NCI-H446 treated with DMSO at 0.1 percent for 48 hours (cell line): ENCODE results near the gene USP17L20.
"Not testable (repeated sequence)": the region's sequence is repeated elsewhere in the genome, so short reads cannot be mapped to it uniquely, and the experiment has no call there.

Experiments used
- DNase-seq: peaks from one replicate; lab custom pipeline; 2025; lab: John Stamatoyannopoulos, UW

USP17L20 gene, protein sequence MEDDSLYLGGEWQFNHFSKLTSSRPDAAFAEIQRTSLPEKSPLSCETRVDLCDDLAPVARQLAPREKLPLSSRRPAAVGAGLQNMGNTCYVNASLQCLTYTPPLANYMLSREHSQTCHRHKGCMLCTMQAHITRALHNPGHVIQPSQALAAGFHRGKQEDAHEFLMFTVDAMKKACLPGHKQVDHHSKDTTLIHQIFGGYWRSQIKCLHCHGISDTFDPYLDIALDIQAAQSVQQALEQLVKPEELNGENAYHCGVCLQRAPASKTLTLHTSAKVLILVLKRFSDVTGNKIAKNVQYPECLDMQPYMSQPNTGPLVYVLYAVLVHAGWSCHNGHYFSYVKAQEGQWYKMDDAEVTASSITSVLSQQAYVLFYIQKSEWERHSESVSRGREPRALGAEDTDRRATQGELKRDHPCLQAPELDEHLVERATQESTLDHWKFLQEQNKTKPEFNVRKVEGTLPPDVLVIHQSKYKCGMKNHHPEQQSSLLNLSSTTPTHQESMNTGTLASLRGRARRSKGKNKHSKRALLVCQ

DNA sequence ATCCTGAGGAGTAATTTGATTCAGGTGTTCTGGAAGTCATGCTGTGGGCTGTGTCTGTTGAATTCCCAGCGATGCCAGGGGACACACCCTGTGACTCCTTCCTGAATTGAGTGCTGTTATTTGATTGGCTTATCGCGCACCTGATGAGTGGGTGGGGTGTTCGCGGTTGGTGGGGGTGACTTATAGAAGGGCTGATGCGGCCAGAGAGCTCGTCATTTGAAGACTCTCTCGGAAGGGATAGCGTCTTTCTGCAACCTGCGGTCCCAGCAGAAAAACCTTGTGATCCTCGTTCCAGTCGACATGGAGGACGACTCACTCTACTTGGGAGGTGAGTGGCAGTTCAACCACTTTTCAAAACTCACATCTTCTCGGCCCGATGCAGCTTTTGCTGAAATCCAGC is at the start of gene USP17L20:
TSS of gene USP17L20 (plus strand) at position 301 of the 400 bp plus-strand sequence. CDS start at position 301, 0 bp downstream.
- DNase-seq, result not testable (repeated sequence)

DNA sequence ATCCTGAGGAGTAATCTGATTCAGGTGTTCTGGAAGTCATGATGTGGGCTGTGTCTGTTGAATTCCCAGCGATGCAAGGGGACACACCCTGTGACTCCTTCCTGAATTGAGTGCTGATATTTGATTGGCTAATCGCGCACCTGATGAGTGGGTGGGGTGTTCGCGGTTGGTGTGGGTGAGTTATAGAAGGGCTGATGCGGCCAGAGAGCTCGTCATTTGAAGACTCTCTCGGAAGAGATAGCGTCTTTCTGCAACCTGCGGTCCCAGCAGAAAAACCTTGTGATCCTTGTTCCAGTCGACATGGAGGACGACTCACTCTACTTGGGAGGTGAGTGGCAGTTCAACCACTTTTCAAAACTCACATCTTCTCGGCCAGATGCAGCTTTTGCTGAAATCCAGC is 47.6 kb upstream of the USP17L20 start, which contains the start of gene USP17L10:
TSS of gene USP17L10 (plus strand) at position 301 of the 400 bp plus-strand sequence. CDS start at position 301, 0 bp downstream.
- not testable (repeated sequence) for DNase-seq

DNA sequence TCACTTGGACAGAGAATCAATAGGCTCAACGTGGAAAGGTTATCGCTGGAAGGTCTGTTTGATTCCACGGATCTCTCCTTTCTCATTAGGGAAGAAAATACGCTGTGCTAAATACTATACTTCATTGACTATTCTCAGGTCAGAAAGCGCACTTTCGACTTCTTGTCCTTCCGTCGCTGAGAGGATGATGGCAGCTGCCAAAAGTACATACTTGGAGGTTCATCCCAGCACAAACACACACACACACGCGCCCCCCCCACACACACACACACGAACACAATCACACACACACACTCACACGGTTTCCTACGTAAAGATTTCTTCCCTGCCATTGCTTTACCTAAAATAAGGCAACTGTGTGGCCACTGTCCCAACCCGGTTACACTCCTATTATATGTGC is 43.2 kb upstream of the USP17L20 start:
- not testable (repeated sequence) for DNase-seq

DNA sequence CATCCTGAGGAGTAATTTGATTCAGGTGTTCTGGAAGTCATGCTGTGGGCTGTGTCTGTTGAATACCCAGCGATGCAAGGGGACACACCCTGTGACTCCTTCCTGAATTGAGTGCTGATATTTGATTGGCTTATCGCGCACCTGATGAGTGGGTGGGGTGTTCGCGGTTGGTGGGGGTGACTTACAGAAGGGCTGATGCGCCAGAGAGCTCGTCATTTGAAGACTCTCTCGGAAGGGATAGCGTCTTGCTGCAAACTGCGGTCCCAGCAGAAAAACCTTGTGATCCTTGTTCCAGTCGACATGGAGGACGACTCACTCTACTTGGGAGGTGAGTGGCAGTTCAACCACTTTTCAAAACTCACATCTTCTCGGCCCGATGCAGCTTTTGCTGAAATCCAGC is 42.8 kb upstream of the USP17L20 start, which contains the start of gene USP17L11:
TSS of gene USP17L11 (plus strand) at position 301 of the 400 bp plus-strand sequence. CDS start at position 301, 0 bp downstream.
- DNase-seq, result not testable (repeated sequence)

DNA sequence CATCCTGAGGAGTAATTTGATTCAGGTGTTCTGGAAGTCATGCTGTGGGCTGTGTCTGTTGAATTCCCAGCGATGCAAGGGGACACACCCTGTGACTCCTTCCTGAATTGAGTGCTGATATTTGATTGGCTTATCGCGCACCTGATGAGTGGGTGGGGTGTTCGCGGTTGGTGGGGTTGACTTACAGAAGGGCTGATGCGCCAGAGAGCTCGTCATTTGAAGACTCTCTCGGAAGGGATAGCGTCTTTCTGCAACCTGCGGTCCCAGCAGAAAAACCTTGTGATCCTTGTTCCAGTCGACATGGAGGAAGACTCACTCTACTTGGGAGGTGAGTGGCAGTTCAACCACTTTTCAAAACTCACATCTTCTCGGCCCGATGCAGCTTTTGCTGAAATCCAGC is 38.1 kb upstream of the USP17L20 start, which contains the start of gene USP17L12:
TSS of gene USP17L12 (plus strand) at position 301 of the 400 bp plus-strand sequence. CDS start at position 301, 0 bp downstream.
- DNase-seq, result not testable (repeated sequence)

DNA sequence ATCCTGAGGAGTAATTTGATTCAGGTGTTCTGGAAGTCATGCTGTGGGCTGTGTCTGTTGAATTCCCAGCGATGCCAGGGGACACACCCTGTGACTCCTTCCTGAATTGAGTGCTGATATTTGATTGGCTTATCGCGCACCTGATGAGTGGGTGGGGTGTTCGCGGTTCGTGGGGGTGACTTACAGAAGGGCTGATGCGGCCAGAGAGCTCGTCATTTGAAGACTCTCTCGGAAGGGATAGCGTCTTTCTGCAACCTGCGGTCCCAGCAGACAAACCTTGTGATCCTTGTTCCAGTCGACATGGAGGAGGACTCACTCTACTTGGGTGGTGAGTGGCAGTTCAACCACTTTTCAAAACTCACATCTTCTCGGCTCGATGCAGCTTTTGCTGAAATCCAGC is 33.3 kb upstream of the USP17L20 start, which contains the start of gene USP17L13:
TSS of gene USP17L13 (plus strand) at position 301 of the 400 bp plus-strand sequence. CDS start at position 301, 0 bp downstream.
- DNase-seq, result not testable (repeated sequence)

DNA sequence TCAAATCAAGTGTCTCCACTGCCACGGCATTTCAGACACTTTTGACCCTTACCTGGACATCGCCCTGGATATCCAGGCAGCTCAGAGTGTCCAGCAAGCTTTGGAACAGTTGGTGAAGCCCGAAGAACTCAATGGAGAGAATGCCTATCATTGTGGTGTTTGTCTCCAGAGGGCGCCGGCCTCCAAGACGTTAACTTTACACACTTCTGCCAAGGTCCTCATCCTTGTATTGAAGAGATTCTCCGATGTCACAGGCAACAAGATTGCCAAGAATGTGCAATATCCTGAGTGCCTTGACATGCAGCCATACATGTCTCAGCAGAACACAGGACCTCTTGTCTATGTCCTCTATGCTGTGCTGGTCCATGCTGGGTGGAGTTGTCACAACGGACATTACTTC is 27.7 kb upstream of the USP17L20 start:
- DNase-seq, result not testable (repeated sequence)

DNA sequence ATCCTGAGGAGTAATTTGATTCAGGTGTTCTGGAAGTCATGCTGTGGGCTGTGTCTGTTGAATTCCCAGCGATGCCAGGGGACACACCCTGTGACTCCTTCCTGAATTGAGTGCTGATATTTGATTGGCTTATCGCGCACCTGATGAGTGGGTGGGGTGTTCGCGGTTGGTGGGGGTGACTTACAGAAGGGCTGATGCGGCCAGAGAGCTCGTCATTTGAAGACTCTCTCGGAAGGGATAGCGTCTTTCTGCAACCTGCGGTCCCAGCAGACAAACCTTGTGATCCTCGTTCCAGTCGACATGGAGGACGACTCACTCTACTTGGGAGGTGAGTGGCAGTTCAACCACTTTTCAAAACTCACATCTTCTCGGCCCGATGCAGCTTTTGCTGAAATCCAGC is 23.8 kb upstream of the USP17L20 start, which contains the start of gene USP17L15:
TSS of gene USP17L15 (plus strand) at position 301 of the 400 bp plus-strand sequence. CDS start at position 301, 0 bp downstream.
- not testable (repeated sequence) for DNase-seq

DNA sequence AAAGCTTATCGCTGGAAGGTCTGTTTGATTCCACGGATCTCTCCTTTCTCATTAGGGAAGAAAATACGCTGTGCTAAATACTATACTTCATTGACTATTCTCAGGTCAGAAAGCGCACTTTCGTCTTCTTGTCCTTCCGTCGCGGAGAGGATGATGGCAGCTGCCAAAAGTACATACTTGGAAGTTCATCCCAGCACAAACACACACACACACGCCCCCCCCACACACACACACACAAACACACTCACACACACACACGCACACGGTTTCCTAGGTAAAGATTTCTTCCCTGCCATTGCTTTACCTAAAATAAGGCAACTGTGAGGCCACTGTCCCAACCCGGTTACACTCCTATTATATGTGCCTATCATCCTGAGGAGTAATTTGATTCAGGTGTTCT is 19.5 kb upstream of the USP17L20 start:
- DNase-seq, result not testable (repeated sequence)

DNA sequence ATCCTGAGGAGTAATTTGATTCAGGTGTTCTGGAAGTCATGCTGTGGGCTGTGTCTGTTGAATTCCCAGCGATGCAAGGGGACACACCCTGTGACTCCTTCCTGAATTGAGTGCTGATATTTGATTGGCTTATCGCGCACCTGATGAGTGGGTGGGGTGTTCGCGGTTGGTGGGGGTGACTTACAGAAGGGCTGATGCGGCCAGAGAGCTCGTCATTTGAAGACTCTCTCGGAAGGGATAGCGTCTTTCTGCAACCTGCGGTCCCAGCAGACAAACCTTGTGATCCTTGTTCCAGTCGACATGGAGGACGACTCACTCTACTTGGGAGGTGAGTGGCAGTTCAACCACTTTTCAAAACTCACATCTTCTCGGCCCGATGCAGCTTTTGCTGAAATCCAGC is 14.3 kb upstream of the USP17L20 start, which contains the start of gene USP17L17:
TSS of gene USP17L17 (plus strand) at position 301 of the 400 bp plus-strand sequence. CDS start at position 301, 0 bp downstream.
- DNase-seq, result not testable (repeated sequence)

DNA sequence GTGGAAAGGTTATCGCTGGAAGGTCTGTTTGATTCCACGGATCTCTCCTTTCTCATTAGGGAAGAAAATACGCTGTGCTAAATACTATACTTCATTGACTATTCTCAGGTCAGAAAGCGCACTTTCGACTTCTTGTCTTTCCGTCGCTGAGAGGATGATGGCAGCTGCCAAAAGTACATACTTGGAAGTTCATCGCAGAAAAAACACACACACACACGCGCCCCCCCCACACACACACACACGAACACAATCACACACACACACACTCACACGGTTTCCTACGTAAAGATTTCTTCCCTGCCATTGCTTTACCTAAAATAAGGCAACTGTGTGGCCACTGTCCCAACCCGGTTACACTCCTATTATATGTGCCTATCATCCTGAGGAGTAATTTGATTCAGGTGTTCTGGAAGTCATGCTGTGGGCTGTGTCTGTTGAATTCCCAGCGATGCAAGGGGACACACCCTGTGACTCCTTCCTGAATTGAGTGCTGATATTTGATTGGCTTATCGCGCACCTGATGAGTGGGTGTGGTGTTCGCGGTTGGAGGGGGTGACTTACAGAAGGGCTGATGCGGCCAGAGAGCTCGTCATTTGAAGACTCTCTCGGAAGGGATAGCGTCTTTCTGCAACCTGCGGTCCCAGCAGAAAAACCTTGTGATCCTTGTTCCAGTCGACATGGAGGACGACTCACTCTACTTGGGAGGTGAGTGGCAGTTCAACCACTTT is 9.8 kb upstream of the USP17L20 start, which contains the start of gene USP17L18:
TSS of gene USP17L18 (plus strand) at position 678 of the 728 bp plus-strand sequence. CDS start at position 678, 0 bp downstream.
- DNase-seq, result not testable (repeated sequence)

DNA sequence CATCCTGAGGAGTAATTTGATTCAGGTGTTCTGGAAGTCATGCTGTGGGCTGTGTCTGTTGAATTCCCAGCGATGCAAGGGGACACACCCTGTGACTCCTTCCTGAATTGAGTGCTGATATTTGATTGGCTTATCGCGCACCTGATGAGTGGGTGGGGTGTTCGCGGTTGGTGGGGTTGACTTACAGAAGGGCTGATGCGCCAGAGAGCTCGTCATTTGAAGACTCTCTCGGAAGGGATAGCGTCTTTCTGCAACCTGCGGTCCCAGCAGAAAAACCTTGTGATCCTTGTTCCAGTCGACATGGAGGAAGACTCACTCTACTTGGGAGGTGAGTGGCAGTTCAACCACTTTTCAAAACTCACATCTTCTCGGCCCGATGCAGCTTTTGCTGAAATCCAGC is 4.8 kb upstream of the USP17L20 start, which contains the start of gene USP17L19:
TSS of gene USP17L19 (plus strand) at position 301 of the 400 bp plus-strand sequence. CDS start at position 301, 0 bp downstream.
- not testable (repeated sequence) for DNase-seq

DNA sequence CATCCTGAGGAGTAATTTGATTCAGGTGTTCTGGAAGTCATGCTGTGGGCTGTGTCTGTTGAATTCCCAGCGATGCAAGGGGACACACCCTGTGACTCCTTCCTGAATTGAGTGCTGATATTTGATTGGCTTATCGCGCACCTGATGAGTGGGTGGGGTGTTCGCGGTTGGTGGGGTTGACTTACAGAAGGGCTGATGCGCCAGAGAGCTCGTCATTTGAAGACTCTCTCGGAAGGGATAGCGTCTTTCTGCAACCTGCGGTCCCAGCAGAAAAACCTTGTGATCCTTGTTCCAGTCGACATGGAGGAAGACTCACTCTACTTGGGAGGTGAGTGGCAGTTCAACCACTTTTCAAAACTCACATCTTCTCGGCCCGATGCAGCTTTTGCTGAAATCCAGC is 4.6 kb downstream of the USP17L20 start, which contains the start of gene USP17L21:
TSS of gene USP17L21 (plus strand) at position 301 of the 400 bp plus-strand sequence. CDS start at position 301, 0 bp downstream.
- DNase-seq, result not testable (repeated sequence)

DNA sequence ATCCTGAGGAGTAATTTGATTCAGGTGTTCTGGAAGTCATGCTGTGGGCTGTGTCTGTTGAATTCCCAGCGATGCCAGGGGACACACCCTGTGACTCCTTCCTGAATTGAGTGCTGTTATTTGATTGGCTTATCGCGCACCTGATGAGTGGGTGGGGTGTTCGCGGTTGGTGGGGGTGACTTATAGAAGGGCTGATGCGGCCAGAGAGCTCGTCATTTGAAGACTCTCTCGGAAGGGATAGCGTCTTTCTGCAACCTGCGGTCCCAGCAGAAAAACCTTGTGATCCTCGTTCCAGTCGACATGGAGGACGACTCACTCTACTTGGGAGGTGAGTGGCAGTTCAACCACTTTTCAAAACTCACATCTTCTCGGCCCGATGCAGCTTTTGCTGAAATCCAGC is 9.4 kb downstream of the USP17L20 start, which contains the start of gene USP17L22:
TSS of gene USP17L22 (plus strand) at position 301 of the 400 bp plus-strand sequence. CDS start at position 301, 0 bp downstream.
- DNase-seq, result not testable (repeated sequence)

DNA sequence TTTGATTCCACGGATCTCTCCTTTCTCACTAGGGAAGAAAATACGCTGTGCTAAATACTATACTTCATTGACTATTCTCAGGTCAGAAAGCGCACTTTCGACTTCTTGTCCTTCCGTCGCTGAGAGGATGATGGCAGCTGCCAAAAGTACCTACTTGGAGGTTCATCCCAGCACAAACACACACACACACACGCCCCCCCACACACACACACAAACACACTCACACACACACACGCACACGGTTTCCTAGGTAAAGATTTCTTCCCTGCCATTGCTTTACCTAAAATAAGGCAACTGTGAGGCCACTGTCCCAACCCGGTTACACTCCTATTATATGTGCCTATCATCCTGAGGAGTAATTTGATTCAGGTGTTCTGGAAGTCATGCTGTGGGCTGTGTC is 13.8 kb downstream of the USP17L20 start:
- DNase-seq, result not testable (repeated sequence)
